Mucosa of descending colon (tissue), 3 donors: Measurements from ENCODE around the gene TGM3. TPM values are rescaled to one million over a fixed set of nuclear protein-coding genes. Genes with fewer than 3 reads are reported as not detected.

Experiments used
- ATAC-seq: fragments of 200-7000 bp; cut with Tn5 transposase; one replicate; pipeline ENCODE4 v1.9.1; 2020; ENCODE audit warnings: mild to moderate bottlenecking, moderate library complexity
- DNase-seq, 3 donors: peaks; one replicate each; pipeline ENCODE4 v3.0.0-alpha.2; 2020
- H3K36me3 ChIP-seq: fragments of 200-600 bp; one replicate; pipeline ENCODE4 v1.8.0; 2021; ENCODE audit warnings: low read depth, mild to moderate bottlenecking
- H3K4me1 ChIP-seq: fragments of 200-600 bp; one replicate; pipeline ENCODE4 v1.8.0; 2021; ENCODE audit warnings: low read depth, mild to moderate bottlenecking
- H3K4me3 ChIP-seq: fragments of 200-600 bp; one replicate; pipeline ENCODE4 v1.8.0; 2021; ENCODE audit warnings: mild to moderate bottlenecking
- H3K9me3 ChIP-seq: fragments of 200-600 bp; one replicate; pipeline ENCODE4 v1.8.0; 2021; ENCODE audit warnings: mild to moderate bottlenecking
- CTCF ChIP-seq: fragments of 200-600 bp; IDR thresholded peaks from one replicate; pipeline ENCODE4 v1.8.0; 2022; ENCODE audit warnings: antibody characterized with exemption, mild to moderate bottlenecking
- intact Hi-C, 2 donors: fragments of 100-400 bp; cut with DNase I in 1 of 2; cut with micrococcal nuclease in 1 of 2; formaldehyde crosslinking; loops; one replicate each; pipeline versions ENCODE4 v1.11.0 to v1.11.1; 2022; cut with DNase I, micrococcal nuclease
- total RNA-seq, 3 donors: library from RNA; stranded (reverse); fragmentation: NEBNext Ultra II Directional in 2 of 3; extraction: Animal tissue kit (Norgen Biotek cat#: 25700) in 2 of 3; gene quantifications; one replicate each; pipeline versions ENCODE4 v1.2.1 to v1.2.4, GENCODE V29; 2021 to 2023
- donor health status: DM: no; HTN: no; CAD: no; lungs with moderate emphysema.
- donor health status: DM: no; HTN: no; CAD: no.
- donor health status: DM: no; HTN: yes; CAD: no.

The TGM3 gene
- total RNA-seq, 3 donors from 2014 or later = 0.09 to 0.84 (median 0.29) TPM

GRCh38 chr20:2280082-2280481, 15.7 kb upstream of the TGM3 start:
- H3K4me3 ChIP-seq = no peak overlapping the region
- TF ChIP-seq CTCF = no peak
- no peaks in the 10 kb centered on the region for H3K4me1 ChIP-seq
- ATAC-seq (no peak), DNase-seq (no peak)
- no peaks in the 10 kb centered on the region for H3K9me3 ChIP-seq
- H3K36me3 ChIP-seq = no peaks in the 10 kb centered on the region
- intact Hi-C loops = no loop called here

DNA sequence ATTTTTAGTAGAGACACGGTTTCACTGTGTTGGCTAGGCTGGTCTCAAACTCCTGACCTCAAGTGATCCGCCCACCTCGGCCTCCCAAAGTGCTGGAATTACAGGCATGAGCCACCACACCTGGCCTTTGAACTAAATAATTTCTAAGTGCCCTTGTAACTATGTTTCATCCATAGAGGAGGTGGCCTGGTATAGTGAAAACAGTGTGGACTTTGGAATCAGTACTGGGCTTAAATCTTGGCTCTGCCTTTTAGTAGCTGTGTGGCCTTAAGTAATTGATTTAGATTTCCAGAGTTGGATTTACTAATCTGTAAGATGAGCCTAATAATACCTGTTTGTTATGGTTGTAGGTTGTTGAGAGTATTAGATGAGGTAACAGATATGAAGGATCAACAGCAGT, 14.2 kb upstream of the TGM3 start:
- intact Hi-C loops = no loop called here
- no peak for TF ChIP-seq CTCF
- no peaks in the 10 kb centered on the region for H3K4me1 ChIP-seq
- no peaks in the 10 kb centered on the region for H3K9me3 ChIP-seq
- peak; percentile 66 for ATAC-seq
- DNase-seq = no peak
- H3K36me3 ChIP-seq = no peaks in the 10 kb centered on the region
- no peak overlapping the region for H3K4me3 ChIP-seq

- intact Hi-C loops = no loop called here
- Histone ChIP-seq H3K36me3 (no peaks in the 10 kb centered on the region), H3K4me3 (no peak overlapping the region), H3K4me1 (no peaks in the 10 kb centered on the region), H3K9me3 (no peaks in the 10 kb centered on the region)
- no peak for ATAC-seq
- DNase-seq = no peak
- no peak for TF ChIP-seq CTCF
Observed at GRCh38 chr20:2282181-2282580, 13.6 kb upstream of the TGM3 start.

DNA sequence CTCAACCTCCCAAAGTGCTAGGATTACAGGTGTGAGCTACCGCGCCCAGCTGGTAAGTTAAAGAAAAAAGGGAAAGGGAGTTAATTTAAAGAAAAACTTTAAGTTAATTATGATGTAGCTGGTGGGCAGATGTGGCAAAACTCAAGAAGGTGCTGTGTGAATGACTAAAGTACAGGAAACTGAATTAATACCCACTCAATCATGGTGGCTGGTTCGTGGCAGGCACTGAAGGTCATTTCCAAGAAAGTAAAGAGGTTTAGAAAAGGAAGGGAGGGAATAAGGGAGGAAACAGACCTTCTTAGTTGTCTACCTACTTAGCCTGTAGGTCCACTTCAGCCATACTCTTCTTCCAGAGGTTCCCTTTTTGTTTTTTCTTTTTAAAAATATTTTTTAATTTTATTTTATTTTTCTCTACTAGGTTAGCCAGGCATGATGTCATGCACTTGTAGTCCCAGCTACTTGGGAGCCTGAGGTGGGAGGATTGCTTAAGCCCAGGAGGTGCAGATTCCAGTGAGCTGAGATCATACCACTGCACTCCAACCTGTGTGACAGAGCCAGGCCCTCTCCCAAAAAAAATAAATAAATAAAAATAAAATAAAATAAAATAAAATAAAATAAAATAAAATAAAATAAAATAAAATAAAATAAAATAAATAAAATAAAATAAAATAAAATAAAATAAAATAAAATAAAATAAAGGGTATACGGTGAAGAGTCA, 11.9 kb upstream of the TGM3 start:
- TF ChIP-seq CTCF = no peak
- no peak for ATAC-seq
- no peaks in the 10 kb centered on the region for H3K9me3 ChIP-seq

DNA sequence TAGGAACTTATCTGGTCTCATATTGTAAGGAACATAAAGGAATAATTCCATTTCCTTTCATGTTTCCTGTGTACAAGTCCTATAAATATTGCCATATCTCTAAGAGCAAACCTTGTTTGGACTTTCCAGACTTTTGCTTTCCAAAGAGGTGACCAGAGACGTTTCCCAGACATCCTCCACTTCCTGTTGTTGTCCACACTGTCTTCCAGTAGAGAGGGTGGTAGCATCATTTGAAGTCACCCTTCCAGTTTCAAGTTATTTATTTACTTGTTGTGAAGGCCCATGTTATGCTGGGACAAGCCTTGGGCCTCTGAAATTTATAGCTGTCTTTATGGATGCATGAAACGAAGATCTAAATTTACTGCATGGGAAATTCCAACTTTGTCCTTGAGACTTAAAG, 10.6 kb upstream of the TGM3 start:
- Histone ChIP-seq H3K4me3 (no peak overlapping the region), H3K36me3 (no peaks in the 10 kb centered on the region), H3K9me3 (no peaks in the 10 kb centered on the region), H3K4me1 (no peaks in the 10 kb centered on the region)
- peak; percentile 56 for ATAC-seq
- intact Hi-C loops = no loop called here
- DNase-seq = no peak
- no peak for TF ChIP-seq CTCF

More for the DNA sequence above, 11.9 kb upstream of the TGM3 start:
- Histone ChIP-seq H3K36me3 (no peaks in the 10 kb centered on the region), H3K4me3 (no peak overlapping the region), H3K4me1 (no peaks in the 10 kb centered on the region)
- no peak for DNase-seq
- intact Hi-C loops = no loop called here

DNA sequence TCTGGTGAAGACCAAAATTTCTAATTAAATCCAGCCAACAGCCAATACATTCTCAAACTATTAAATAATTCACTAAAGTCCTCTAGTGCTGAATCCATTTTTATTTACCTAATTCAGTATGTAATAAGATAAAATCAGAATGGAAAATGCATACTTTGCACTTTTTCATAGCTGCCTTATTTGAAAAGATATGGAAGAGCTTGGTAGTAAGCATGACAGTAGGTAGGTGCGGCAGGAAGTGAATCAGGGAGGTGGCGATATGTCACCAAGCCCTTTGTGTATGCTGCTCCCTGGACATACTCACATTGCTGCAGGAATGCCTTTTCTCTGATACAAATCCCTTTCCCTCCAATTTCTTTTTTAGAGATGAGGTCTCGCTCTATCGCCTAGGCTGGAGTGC, 10.2 kb upstream of the TGM3 start:
- no peak for DNase-seq
- no peak for TF ChIP-seq CTCF
- Histone ChIP-seq H3K4me3 (no peak overlapping the region), H3K36me3 (no peaks in the 10 kb centered on the region), H3K4me1 (no peaks in the 10 kb centered on the region), H3K9me3 (no peaks in the 10 kb centered on the region)
- peak; percentile 74 for ATAC-seq
- intact Hi-C loops = no loop called here
